OCI-LY3 (cell line): ENCODE data around the gene PFDN1.

Experiments
- CTCF ChIP-seq: fragments of 200-600, 300-600 bp; sonication (generic); IDR thresholded peaks from 2 replicates; pipeline ENCODE4 v1.5.1; 2014; ENCODE audit warnings: antibody characterized with exemption, low read length, low read depth
- EZH2phosphoT487 ChIP-seq: fragments of 200-600 bp; shearing (Covaris generic); IDR thresholded peaks from 2 replicates; pipeline ENCODE4 v1.6.1; 2018; ENCODE audit warnings: antibody characterized with exemption, mixed run types, low read depth

DNA sequence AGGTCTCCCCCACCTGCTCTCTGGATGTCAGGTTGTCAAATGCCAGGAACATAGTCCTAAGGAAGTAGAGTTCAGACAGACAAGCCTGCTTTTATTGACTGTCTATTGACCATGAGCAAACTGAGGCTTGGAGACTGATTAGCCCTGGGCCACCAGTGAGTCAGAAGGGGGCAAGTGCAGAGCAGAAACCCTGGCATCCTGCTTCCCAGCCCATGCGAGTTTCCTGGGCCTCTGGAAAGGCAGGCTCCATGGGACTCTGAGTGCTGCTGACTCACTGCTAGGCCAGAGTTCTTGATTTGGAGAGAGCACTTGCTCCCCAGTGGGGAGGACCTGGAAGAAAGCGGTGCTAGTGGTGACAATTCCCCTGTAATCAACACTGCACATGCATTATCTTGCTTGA lies 46.3 kb upstream of the PFDN1 start:
- TF ChIP-seq CTCF, result no peak
- TF ChIP-seq EZH2phosphoT487, result no peak
